A204.1 (cell line): Measurements from ENCODE around the gene CCDC33.

Source experiments
- FAIRE-seq: peaks from 2 replicates; lab custom pipeline; 2012; peaks lifted over from hg19 to GRCh38; lab: Jason Lieb, UNC

Gene CCDC33

DNA sequence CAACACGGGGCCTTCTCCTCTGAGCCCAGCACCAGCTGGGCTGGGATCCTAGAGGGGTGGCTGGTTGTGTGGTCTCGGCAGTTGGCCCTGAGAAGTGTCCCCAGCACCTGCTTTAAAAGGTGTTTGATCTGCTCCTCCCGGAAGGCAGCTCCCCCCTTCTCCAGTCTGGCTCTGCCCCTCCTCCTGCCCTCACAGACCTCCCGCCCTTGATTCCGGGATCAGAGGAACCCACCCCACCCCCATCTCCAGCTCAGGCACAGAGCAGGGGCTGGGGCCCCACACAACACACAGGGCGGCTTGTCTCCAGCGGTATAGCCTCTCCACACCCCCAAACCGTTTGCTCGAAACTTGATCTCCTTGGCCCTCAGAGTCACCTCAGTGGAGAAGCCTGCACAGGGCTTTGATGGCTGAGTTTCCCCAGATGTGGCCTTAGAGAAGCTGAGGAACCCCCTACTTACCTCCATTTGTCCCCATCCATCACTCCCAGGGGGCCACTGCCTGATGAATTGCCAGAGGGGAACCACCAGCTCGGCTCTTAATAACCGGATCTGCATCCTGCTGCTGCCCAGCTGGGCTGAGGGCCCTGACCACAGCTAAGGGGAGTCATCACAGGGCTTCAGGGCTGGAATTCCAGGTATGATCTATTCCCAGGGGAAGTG lies 27.1 kb upstream of the CCDC33 start:
- FAIRE-seq, result no peak

DNA sequence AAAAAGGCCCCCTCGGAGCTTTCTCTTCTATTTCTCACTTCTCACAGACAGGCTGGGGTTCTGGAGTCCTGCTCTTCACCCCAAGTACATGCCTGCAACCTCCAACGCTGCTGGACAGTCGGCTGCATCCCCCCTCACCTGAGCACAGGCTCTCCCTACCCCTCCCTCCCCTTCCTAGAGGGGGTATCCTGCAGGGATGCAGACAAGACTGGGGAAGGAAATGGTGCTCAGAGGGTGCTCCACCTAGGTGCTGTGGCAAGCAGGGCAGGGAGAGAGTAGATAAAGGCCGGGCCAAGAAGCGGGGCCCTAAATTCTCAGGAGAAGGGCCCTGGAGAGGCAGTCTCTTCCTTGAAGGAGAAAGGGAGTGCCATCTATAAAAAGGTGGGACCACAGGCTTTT lies 26.6 kb upstream of the CCDC33 start:
- FAIRE-seq, result no peak

DNA sequence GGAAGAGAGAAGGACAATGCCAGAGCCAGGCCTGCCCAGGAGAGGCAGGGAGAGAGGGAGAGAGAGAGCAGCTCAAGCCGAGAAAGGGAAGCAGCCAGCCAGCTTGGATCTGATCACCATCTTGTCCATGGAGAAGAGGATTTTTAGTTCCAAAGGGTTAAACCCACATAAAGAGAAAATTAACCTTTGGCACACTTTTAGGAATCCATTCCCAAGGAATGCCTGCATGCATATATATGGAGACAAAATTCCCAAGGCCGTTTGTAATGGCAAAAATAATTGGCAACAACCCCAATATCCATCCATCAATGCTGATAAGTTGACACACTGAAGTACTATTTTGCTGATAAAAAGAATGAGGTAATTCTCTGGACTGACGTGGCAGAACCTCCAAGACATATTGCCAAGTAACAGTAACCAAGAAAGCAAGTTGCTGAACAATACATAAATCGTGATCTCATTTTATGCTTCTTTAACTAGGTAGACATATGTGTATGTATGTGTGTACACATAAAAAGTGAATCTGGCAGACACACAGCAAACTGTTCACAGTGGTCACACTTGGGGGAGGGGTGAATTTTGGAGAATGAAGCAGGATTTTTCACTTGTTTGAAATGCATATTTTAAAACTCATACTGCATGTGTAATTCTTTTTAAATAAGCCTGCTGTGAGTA lies 26.0 kb upstream of the CCDC33 start:
- no peak for FAIRE-seq

DNA sequence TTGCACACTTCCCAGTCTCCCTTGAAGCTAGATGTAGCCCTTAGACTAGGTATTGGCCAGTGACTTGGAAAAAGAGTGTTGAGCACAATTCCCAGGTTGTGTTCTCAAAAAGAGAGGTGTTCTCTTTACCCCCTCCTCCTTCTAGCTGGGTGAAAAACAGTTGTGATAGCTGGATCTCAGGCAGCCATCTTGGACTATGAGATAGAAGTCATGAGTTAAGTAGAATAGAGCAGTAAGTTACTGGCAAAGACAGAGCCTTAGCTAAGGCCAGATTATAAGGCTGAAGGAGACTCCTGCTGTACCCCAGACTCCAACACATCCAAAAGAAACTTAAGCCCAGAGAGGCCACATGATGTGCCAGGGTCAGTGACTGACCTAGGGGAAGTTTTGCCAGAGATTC lies 25.4 kb upstream of the CCDC33 start:
- FAIRE-seq, result no peak

DNA sequence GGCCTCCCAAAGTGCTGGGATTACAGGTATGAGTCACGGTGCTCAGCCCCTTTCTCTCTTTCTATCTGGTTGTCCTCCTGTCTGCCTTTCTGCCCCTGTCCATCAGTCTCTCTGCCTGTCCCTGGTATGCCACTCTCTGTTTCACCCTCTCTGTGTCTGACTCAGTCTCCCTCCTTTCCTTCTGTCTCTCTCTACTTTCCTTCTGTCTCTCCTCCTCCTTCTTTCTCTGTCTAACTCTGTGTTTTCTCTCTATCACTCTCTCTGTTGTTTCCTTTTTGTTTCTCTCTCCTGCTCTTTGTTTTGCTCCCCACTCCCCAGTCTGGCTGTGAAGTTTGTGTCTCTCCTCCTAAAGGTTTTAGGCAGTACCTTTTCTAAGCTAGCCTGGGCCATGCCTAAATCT lies 24.5 kb upstream of the CCDC33 start:
- no peak for FAIRE-seq

DNA sequence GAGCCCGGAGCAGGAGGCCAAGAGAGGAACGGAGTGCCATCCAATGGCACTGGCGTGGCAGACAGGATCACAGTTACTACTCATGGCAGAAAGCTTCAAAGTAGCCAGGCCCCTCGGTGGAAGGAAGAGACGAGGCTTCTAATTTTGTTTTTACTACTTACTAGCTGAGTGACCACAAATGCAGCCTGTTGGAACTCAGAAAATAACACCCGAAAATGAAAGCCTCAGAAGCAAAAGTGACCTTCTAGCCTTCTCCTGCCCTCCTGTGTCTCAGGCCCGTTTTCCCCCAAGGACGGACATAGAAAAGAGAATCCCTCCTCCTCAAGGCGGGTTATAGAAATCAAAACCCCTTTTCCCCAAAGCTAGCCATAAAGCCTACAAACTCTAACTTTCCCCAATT lies 23.6 kb upstream of the CCDC33 start:
- no peak for FAIRE-seq

DNA sequence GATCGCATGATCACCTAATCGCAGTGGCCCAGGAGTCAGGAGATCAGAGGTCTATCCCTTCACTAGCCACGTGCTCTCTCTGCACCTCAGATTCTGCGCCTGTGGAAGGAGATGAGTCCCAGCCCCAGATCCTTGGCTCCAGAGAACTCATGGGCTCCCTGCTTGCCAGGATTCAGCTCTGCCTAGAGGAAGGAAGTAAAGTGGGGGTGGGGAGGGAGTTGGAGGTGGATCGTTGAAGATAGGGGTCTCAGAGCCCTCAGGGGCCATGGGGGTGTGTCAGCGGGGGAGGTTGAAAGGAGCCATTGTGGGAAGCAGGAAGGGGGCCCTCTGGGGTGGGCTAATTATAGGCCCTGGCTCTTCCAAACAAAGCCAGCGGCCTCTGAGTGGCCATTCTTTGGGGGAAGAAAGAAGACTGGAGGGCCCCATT lies 22.3 kb upstream of the CCDC33 start:
- no peak for FAIRE-seq

DNA sequence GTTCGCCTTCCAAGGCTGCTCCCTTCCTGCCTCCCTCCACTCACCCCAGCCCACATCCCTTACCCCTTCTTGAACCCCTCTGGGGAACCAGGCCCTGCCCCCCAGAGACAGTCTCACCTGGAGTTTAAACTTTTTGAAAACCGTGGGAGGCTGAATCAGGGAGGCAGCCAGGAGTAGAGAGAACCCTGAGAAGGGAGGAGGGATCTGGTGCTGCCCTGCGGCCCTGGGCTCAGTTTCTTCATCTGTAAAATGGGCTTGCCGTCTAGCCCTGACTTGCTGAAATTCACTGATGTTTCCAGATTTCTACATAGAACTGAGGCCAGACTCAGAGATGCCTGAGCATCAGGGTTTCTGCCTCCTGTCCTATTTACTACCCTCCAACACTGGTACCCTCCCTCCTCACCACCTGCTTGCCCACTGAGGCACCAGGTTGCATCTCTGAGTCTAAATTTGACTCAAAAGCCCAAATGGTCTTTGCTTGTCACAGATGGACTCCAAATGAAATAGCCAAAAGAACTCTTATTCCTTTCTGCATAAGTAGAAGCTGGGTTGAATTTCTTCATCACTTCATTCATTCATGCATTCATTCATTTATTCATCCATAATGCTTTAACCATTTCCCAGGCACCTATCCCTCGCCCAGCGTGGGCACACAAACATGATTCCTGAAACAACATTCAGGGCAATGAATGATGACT lies 21.7 kb upstream of the CCDC33 start:
- no peak for FAIRE-seq

DNA sequence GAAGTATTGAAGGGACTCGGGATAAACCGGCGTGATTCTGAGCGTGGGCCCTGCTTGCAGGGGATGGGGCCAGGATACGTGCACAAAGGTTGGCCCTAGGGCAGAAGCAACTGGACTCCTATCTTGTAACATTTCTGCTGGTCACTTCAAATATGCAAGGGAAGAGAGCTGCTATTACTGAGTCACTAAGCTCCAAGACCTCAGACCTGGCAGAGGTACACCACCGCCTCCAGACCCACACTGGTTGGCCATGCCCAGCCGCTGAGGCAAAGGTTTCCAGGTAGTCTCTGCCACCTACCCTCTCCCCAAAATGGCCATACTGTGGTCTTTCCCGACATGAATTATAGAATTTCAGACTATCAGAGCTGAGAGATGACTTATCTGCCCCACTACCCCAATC lies 20.2 kb upstream of the CCDC33 start:
- no peak for FAIRE-seq

DNA sequence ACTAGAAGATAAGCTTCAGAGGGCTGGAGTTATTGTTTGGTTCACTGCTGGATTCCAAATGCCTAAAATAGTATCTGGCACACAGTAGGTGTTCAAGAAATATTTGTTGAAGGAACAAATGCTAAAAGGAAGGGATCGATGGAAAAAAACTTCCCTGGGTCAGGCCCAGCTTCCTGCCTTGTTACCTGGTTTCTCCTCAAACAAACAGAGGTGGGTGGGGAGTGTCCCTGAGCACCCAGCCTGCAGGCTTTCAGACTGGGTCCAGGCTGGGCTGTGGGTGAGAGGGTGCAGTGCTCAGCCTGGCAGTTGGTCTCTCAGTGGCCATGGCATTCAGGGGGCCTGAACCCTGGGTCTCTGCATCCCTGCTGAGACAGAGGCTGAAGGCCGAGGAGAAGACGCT lies 19.2 kb upstream of the CCDC33 start:
- no peak for FAIRE-seq

DNA sequence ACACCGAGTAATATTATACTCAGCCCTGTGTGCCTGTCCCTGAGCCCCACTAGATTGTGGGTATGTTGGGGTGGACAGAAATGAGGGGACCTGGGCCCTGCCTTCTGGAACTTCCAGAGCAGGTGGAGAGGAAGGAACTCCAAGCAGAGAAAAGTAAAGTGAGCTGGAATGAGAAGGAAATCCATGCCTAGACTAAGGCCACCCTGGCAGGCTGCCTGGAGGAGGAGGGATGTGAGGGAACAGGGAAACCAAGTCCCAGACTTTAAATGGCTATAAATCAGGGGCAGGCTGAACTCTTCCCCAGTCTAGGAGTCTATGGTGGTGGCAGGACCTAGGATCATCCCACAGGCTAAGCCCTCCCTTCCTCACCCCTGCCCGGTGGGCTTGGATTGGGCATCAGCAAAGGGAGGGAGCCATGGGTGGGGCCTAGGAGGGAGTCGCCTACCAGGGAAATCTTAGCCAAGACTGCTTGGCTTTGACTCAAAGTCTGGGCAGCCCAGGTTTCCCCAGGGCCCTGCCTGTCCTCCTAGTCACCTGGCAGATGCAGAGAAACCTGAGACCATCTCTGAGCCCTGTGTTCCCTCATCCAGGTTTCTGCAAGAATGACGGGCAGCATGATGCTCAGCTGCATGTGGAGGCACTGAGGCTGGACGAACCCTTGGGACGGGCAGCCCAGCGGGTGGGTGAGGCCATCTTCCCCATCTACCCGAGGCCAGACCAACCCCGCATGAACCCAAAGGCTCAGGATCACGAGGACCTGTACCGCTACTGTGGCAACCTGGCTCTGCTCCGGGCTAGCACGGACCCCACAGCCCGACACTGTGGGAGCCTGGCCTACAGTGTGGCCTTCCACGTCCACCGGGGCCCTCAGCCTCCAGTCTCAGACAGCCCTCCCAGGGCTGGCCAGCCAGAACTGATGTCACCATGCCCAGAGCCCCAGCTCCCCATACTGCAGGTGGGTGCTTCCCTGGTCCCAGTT lies 17.9 kb upstream of the CCDC33 start:
- no peak for FAIRE-seq

DNA sequence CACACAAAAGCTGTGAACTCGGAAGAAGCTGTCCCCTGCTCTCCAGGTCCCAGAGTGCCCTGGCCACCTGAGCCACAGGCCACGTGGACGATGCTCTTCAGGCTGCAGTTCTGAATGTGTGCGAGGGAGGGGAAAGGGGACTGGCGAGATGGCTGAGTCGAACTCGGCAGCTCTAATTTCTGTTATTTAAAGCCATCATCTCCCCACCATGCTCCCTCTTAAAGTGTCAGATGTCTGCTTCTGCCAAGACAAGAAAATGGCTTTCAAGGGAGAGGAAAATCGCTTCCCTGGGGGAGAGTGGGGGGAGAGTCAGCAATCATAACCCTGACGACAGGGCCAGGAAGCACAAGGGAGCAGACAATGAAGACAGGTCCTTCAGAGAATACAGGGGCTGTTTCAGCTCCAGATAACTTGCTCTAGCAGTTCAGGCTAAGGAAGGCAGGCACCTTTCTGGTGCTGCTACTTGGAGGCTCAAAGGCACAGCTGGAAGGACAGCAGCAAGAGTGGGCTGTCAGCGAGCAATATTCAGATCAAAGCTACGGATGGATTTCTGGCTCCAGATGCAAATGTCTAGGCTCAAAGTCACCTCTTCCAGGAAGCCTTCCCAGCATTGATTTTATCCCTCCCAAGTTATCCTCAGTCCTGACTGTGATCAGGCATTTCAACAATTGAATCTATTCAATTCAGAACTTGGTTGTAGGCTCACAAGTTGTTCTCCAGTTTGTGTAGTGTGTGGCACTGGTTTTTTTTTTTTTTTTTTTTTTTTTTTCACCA lies 15.5 kb upstream of the CCDC33 start:
- FAIRE-seq, result no peak

DNA sequence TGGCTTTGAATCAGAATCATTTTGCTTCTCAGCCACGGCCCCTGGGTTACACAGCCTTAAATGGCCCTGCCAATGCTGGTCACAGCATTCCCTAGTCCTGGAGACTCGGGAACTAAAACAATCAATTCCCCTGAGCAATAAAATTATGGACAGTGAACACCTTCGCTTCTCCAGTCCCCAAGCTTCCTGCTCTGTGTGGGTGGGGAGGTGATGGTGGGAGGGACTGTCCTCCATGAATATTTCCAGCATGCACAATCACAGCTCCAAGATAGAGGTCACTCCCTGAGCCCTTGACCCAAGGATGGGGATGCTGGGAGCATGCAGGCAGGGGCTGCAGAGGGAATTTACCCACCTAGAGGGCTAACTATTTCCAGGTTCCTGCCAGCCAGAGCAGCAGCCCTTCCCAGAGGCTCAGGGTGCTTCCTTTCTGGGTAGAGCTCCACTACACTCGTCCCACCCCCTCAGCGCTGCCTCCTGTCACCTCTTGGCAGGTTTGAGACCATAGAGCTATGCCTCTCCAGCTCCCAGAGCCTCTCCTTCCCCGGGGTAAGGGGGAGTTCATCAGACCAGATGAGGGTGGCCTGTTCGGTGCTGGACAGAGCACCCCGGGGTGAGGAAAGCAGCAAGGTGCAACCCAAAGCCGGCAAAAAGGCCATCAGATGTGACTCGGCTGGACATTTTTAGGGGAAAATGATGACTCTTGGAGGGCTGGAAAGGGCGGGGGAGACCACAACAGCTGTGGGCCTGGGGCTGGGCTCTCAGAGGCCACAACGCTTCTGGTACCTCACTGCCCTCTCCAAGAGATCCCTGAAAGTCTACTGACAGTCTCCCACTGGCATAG lies 14.5 kb upstream of the CCDC33 start:
- FAIRE-seq, result no peak

DNA sequence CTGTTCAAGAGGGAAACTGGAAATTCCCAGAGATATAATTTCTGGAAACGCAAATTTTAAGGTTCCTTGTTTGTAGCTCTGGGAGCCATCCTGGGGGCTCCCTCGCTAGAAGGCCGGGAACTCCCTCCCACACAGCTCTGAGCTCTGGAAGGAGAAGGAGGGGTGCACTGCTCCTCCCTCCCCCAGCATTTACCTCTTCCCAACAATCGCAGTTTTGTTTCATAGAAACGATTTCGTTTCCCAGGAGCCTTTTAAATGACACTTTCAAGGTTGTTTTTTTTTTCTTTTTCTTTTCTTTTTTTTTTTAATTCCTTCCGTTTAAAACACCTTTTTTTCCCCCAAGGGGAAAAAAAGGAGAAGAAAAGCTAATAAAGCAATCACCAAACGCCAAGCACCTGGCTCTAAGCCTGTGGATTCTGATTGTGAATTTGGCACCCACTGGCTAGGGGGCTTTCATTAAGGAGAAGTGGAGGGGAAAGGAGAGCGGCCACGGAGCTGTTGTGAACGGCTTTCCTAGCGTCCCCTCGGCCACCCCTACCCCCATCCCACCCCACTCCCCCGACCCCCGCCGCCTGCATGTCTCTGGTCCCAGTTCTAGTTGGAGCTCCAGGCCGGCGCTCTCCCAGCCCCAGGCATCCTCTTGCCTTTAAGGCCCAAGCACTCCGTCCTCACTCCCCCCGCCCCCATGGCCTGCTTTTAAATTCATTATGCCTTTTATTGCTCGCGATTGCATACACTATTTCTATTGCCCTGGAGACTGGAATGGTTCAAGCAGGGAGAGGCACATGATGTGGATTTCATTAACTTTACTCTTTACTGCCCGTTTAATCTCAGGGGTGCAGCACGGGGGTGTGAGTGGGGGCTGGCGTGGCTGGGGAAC lies 13.6 kb upstream of the CCDC33 start:
- no peak for FAIRE-seq

DNA sequence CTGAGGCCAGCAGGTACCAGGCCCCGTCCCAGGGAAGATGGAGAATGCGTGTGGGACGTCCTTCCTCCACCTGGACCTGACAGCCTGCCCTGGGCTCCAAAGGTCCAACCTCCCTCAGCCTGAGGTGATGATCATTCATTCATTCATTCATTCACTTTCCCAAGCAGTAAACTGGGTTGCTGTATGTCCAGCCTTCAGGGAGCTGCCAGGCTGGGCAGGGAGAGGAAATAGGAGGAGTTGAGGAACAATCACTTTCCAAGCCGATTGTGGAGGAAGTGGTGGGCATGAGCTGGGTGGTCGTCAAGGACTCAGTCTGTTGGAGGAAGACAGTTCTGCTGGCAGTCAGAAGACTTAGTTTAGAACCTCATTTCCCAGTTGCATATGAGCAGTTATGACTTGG lies 10.2 kb upstream of the CCDC33 start:
- FAIRE-seq, result no peak

DNA sequence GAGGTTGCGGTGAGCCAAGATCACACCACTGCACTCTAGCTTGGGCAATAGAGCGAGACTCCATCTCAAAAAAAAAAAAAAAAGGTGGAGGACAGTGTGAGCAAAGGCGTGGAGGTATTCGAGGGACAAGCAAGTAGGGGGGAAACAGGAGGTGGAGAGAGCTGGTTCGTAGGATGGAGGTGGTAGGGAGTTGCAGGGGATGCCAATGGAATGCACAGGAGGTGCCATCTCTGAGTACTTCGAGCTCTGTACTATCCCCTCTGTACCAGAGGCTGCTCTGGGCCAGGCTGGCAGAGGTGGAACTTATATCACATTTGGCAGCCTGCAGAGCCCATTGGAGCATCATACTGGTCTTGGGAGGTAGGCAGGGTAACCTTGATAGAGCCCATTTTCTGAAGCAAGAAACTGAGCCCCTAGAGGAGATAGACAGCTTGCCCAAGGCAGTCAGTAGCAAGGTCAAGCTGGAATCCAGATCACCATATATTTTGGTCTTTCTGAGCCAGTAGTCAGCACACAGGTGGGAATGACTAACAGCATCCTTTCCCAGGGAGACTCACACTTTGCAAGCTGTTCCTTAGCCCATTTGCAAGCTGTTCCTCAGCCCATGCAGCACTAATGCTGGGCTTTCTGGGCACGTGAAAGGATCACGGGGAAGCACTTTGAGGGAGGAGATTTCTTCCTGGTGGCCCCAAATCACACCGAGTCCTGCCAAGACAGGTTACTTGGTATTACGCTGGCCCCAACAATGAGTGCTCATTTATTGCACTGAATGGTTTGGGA lies 9.2 kb upstream of the CCDC33 start:
- FAIRE-seq, result no peak

DNA sequence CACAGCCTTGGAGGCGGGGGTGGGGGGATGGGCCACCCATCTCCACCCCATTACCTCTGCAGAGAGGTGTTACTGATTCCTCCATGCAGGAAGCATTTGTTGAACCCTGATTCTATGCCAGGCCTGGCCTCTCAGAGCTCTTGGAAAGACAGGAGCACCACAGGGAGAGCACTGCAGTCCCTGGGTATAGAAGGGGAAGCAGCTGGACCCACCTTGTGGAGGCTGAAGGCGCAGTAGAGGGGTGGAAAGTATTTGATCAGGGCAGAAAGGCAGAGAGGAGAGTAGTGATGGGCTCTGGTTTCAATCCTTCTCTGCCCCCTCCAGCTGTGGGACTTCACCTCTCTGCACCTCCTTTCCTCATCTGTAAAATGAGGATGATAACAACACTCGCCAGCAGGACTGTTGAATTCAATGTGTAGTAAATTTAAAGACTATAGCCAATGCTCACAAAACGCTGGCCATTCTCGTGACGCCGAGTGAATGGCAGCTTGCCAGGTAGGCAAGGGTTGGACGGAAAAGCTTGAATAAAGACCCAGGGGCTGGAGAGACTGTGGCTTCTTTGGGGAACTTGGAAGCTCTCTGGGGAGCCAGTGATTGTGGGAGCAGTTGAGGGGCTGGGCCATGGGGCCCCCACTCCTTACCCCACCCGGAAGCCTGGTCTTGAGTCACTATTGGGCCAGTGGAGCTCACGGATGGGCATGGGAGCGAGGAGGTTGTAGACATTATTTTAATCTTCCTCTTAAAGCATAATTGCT lies 8.0 kb upstream of the CCDC33 start:
- FAIRE-seq, result no peak

DNA sequence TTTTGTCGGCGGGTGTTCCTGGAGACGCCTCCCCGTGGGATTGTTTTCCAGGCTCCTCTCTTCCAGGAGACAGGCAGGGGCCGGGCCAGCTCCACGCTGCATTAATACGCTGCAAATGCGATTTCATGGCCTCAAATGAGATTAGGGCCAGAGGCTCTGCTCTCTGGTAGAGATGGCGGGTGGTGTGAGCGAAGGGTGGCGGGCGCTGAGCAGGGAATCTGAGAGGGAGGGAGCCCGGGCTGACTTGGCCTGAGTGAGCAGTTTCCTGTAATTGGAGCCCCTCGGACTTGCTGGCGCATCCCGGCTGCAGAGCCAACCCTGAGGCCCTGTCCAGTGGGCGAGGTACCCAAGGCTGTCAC lies 7.4 kb upstream of the CCDC33 start:
- FAIRE-seq, result no peak
